Panc1 (cell line): ENCODE data around the gene ADM2.

Source experiments
- CTCF ChIP-seq: fragments of 450-650 bp; IDR thresholded peaks from 2 replicates; pipeline ENCODE4 v1.5.1; 2017; ENCODE audit warnings: mild to moderate bottlenecking
- POLR2AphosphoS5 ChIP-seq: IDR thresholded peaks from 2 replicates; pipeline ENCODE4 v1.6.1; 2012; ENCODE audit warnings: mild to moderate bottlenecking, low read depth, low read length, moderate library complexity

GRCh38 chr22:50521710-50522109 is 40.4 kb downstream of the ADM2 start:
- TF ChIP-seq CTCF (no peak), POLR2AphosphoS5 (no peak)
